Measurements from ENCODE around the gene ERGIC2.

The ERGIC2 gene, protein sequence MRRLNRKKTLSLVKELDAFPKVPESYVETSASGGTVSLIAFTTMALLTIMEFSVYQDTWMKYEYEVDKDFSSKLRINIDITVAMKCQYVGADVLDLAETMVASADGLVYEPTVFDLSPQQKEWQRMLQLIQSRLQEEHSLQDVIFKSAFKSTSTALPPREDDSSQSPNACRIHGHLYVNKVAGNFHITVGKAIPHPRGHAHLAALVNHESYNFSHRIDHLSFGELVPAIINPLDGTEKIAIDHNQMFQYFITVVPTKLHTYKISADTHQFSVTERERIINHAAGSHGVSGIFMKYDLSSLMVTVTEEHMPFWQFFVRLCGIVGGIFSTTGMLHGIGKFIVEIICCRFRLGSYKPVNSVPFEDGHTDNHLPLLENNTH

DNA sequence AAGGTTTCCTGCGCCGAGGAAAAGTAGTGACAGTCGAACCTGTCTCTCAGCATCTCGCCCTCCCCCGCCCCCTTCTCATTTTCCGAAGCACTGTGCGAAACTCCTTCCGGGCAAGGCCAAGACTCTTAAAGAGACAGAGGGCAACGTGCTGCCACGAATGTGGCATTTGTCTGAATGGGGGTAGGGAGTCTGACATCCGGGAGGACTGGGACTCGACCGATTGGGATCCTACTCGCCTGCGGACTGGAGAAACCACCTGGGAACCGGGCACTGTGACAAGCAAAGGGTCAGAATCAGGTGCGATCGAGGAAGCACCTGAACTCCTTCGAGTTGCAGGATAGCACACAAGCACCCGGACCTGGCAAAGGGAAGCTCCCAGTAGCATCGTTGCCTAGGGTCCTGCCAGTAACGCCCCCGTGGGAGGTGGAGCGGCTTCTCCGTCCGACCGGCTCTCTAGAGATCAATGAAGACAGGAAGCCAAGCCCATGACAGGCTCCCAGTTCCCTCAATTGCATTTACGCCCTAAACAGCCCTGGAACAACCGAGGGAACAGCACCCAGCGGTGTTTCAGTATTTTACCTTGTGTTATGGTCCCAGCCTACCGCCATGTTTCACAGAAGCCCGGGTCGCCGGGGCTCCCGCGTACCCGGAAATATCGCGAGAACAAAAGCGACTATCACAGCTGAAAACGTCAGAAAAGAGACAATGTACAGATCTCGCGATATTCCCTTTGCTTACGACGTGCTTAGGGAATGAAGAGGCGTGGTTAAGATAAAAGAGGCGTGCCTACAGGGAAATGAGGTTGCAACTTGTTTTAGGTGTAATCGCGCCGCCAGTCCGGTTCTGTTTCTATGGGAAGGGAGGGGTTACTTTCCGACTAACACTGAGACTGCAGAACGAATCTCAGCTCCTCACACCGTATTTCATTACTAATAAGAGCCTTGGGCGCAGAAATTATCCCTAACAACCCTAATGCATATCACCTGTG is at the start of gene ERGIC2:
TSS of gene ERGIC2 (minus strand) at position 637 of the 988 bp plus-strand sequence. CDS start 9,539 bp downstream, outside the sequence.
- H3K4me3 ChIP-seq (ENCODE audit: low read depth, low read length): peak within 1 kb of the TSS; percentile 100
- TF ChIP-seq, protein P1, sequence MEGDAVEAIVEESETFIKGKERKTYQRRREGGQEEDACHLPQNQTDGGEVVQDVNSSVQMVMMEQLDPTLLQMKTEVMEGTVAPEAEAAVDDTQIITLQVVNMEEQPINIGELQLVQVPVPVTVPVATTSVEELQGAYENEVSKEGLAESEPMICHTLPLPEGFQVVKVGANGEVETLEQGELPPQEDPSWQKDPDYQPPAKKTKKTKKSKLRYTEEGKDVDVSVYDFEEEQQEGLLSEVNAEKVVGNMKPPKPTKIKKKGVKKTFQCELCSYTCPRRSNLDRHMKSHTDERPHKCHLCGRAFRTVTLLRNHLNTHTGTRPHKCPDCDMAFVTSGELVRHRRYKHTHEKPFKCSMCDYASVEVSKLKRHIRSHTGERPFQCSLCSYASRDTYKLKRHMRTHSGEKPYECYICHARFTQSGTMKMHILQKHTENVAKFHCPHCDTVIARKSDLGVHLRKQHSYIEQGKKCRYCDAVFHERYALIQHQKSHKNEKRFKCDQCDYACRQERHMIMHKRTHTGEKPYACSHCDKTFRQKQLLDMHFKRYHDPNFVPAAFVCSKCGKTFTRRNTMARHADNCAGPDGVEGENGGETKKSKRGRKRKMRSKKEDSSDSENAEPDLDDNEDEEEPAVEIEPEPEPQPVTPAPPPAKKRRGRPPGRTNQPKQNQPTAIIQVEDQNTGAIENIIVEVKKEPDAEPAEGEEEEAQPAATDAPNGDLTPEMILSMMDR (IDR thresholded peaks at IDR 0.05; ENCODE audit: low read depth, low read length): no peak

DNA sequence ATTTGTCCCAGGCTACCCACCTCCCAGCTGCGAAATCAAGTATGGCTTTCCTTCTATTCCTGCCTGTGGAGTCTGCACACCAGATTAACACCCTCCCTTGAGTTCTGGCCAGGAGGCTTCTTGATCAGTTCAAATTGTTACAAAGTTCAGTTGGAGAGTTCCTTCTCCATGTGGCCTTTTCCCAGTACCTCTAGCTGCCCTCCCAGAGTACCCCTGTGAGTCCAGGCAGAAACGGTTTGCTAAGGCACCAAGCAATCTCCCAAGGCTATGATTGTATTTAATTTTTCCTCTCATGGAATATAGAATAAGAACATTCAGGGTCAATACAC is 49.7 kb upstream of the ERGIC2 start:
- TF ChIP-seq, protein P1 (IDR thresholded peaks at IDR 0.05; ENCODE audit: low read depth, low read length): no peak

DNA sequence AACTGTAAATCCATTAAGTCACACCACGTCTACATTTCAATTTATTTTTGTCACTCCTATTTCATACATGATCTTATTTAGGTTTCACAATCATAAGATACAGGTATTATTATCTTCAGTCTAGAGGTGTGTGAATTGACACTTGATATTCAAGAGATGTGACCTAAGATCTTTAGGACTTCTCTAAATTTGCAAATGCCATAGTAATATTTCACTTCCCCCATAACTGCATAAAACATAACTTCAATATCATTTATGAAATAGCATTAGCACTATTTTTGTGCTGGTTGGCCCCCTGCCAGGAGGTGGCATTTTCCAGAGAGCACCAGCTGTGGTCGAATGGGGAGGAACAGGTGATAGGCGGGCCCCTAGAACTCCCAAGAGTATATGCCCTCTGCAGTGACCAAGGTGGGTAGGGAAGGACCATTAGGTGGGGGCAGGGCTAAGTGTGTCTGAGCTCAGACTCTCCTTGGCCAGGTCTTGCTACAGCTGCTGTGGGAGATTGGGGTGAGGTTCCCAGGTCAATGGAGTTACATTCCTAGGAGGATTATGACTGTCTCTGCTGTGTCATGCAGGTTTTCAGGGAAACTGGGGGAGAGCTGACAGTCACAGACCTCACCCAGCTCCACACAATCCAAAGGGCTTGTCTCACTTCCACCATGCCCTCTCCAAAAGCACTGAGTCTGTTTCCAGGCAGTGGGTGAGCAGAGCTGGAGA is 49.2 kb upstream of the ERGIC2 start:
- H3K4me3 ChIP-seq (ENCODE audit: low read depth, low read length): no peak overlapping the region
- TF ChIP-seq, protein P1 (IDR thresholded peaks at IDR 0.05; ENCODE audit: low read depth, low read length): no peak

More for the DNA sequence above, 49.7 kb upstream of the ERGIC2 start:
- H3K4me3 ChIP-seq (ENCODE audit: low read depth, low read length): no peak overlapping the region

DNA sequence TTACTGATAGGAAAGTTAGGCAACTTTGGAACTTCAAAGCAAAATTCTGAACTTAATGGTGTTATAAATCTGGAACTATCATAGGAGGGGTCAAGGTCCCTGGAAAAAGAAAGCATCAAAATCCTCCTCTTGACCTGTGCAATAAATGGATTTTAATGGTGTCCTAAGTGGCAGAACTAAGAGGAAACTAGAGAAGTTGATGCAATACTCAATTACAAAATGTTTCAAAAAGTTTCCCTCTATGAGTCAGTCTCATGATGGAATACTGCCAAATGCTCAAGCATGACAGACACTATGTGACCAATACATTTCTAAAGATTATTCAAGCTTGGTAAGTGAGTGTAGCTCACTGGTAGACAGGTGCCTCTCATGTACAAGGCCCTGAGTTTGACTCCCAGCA is 47.7 kb upstream of the ERGIC2 start:
- no peak overlapping the region for H3K4me3 ChIP-seq (ENCODE audit: low read depth, low read length)
- TF ChIP-seq, protein P1 (IDR thresholded peaks at IDR 0.05; ENCODE audit: low read depth, low read length): no peak

DNA sequence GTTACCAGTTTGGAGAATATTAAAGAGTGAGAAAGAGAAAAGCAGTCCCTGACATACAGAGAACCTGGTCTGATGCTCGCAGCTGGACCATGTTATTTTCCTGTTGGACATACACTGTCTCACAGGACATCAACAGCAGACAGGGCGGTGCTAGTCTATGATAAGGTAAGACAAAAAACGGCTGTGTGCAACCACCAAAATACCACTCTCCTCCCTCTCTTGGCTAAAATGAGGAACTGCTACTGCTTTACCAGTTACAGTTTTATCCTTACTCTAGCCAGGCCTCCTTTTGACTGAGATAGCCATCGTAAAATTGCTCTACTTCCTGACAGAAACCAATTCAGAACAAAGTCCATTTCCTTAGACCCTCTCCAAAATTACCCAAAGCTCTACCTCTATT is 47.0 kb upstream of the ERGIC2 start:
- no peak overlapping the region for H3K4me3 ChIP-seq (ENCODE audit: low read depth, low read length)
- TF ChIP-seq, protein P1 (IDR thresholded peaks at IDR 0.05; ENCODE audit: low read depth, low read length): no peak

DNA sequence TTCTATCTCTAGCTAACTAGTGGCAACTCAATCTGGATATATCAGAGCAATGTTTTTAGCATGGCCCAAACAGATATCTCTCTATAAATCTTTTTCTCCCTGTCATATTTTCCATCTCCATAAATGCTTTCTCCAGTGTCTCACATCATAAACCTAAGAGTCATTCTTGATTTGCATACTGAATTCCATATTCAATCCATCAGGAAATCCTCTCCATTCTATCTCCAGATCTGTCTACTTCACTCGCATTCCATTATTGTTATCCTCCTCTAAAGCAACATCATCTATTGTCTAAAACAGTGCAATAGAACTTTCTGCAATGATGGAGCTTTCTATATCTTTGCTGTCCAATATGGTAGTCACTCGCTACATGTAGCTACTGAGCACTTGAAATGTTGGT is 45.5 kb upstream of the ERGIC2 start:
- H3K4me3 ChIP-seq (ENCODE audit: low read depth, low read length): no peak overlapping the region
- TF ChIP-seq, protein P1 (IDR thresholded peaks at IDR 0.05; ENCODE audit: low read depth, low read length): no peak

All from WI38 (cell line).